Loucy (cell line): Measurements from ENCODE around the gene ATOH8.

Source experiments
- CTCF ChIP-seq: fragments of 200-600 bp; sonication (generic); conservative IDR thresholded peaks from 2 replicates; pipeline ENCODE4 v1.5.1; 2014; ENCODE audit warnings: mild to moderate bottlenecking, antibody characterized with exemption, low read length
- EZH2phosphoT487 ChIP-seq: fragments of 200-600 bp; IDR thresholded peaks from 2 replicates; pipeline ENCODE4 v1.6.1; 2018; ENCODE audit warnings: antibody characterized with exemption, mild to moderate bottlenecking, moderate library complexity, borderline replicate concordance

DNA sequence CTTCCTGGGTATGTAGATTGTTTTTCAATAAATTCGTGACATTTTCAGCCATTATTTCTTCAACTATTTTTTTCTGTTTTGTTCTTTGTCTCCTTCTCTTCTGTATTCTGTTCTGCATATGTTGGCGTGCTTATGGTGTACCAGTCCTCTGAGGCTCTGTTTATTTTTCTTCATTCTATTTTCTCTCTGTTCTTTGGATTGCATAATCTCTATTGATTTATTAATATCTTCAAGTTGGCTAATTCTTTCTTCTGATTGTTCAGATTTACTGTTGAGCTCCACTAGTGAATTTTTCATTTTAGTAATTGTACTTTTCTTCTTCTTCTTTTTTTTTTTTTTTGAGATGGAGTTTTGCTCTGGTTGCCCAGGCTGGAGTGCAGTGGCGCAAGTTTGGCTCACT is 49.8 kb upstream of the ATOH8 start:
- TF ChIP-seq CTCF (no peak), EZH2phosphoT487 (no peak)
